Duodenal mucosa (tissue), 2 donors: ENCODE results near the gene HOXC10.

ENCODE experiments used
- H3K27ac ChIP-seq: one replicate; pipeline ENCODE4 v1.7.0; 2013; ENCODE audit warnings: low read depth, low read length
- H3K27me3 ChIP-seq, 2 donors: one replicate each; pipeline ENCODE4 v1.7.0; 2013; ENCODE audit warnings: low read length in 2 of 2, control low read depth in 1 of 2; ENCODE audit not compliant: insufficient read depth in 2 of 2, control insufficient read depth in 1 of 2
- H3K36me3 ChIP-seq, 2 donors: one replicate each; pipeline ENCODE4 v1.7.0; 2013; ENCODE audit warnings: low read length in 2 of 2, control low read depth in 1 of 2; ENCODE audit not compliant: insufficient read depth in 2 of 2, control insufficient read depth in 1 of 2
- H3K4me1 ChIP-seq, 2 donors: one replicate each; pipeline ENCODE4 v1.7.0; 2013; ENCODE audit warnings: low read length in 2 of 2, control low read depth in 1 of 2; ENCODE audit not compliant: insufficient read depth in 2 of 2, control insufficient read depth in 1 of 2
- H3K4me3 ChIP-seq, 2 donors: one replicate each; pipeline ENCODE4 v1.7.0; 2013; ENCODE audit warnings: low read length in 2 of 2, low read depth in 1 of 2
- H3K9ac ChIP-seq, 2 donors: one replicate each; pipeline ENCODE4 v1.7.0; 2013; ENCODE audit warnings: low read length in 2 of 2, low read depth in 1 of 2
- H3K9me3 ChIP-seq, 2 donors: one replicate each; pipeline ENCODE4 v1.7.0; 2013; ENCODE audit warnings: low read length in 2 of 2, control low read depth in 1 of 2; ENCODE audit not compliant: control insufficient read depth in 1 of 2

HOXC10 gene

GRCh38 chr12:54005853-54006558 is 21.1 kb downstream of the HOXC10 start:
- H3K27me3 ChIP-seq, result peaks cover 89 to 93% of the 10 kb centered on the region in 2 donors
- H3K4me1 ChIP-seq, result peaks cover 9 to 13% of the 10 kb centered on the region in 2 donors
- H3K27ac ChIP-seq, result no peak overlapping the region
- H3K4me3 ChIP-seq, result peak overlapping the region; percentile 33 to 57
- peak overlapping the region; percentile 4 to 48 for H3K9ac ChIP-seq
- H3K9me3 ChIP-seq, result no peaks in the 10 kb centered on the region
- H3K36me3 ChIP-seq, result no peaks in the 10 kb centered on the region

DNA sequence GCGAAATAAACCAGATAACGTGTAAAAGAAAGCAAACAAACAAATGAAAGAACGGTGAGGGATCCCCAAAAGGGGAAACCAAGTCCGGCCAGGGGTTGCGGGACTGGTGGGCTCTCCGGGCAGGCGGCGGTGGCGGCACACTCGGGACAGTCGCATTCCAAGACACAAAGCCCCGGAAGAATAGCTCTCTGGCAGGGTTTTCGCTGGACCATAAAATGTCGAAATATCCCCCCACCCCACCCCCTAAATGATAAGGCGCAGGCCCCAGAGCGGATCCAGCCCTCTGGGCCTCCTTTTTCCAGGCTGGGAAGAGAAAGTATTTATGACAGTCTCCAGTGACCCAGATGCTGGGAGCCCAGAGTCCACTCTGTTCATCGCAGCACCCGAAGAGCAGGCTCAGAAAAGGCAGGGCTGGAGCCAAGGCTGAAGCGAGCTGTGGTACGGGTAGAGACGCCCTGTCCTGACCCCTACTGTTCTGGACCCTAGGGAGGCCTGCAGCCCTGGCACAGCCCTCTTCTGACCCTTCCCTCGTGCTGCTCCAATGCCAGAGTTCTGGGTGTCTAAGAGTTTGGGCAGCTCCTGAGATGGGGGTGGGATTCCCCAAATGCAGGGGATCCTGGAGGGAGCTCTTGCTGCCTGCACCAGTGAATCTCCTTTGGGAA is 21.7 kb downstream of the HOXC10 start:
- no peak overlapping the region for H3K27ac ChIP-seq
- peaks cover 9 to 13% of the 10 kb centered on the region in 2 donors for H3K4me1 ChIP-seq
- H3K27me3 ChIP-seq, result peaks cover 88 to 93% of the 10 kb centered on the region in 2 donors
- no peaks in the 10 kb centered on the region for H3K36me3 ChIP-seq
- peak overlapping the region; percentile 4 to 48 for H3K9ac ChIP-seq
- peak overlapping the region; percentile 33 to 57 for H3K4me3 ChIP-seq
- H3K9me3 ChIP-seq, result no peaks in the 10 kb centered on the region

DNA sequence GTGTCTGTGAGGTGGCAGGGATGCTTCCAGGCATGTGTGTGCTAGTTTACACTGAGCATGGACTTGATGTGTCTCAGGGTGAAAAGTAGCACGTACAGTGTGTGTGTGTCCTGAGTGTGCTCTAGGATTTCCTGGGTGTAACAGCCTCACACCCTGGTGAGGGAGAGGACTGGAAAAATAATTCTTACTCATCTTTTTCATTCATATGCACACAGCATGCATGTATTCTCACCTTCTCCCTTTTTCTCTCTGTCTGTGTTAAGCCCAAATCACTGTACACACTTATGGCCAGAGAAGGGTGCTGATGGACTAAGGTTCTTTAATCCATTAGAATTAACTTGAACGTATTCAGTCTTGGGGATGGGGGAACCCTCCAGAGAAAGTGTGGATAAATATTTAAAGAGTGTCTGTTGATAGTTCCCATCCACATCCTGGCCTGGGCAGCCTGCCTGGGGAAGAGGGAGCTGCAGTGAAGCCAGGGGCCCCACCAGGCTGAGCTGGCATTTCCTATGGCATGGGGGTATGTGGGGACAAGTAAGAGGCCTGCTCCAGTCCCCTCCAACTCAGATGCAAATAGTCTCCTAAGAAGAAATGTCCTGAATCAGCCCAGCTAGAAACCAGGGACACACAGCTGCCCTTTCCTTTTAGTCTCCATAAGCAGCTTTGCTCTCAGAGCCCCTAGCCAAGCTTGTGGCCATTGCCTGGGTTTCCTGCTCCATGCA is 22.8 kb downstream of the HOXC10 start:
- Histone ChIP-seq H3K9ac (no peak overlapping the region), H3K27ac (no peak overlapping the region), H3K27me3 (peaks cover 85 to 89% of the 10 kb centered on the region in 2 donors), H3K36me3 (no peaks in the 10 kb centered on the region), H3K4me3 (no peak overlapping the region), H3K9me3 (no peaks in the 10 kb centered on the region), H3K4me1 (peaks cover 9 to 13% of the 10 kb centered on the region in 2 donors)

- Histone ChIP-seq H3K4me3 (no peak overlapping the region), H3K27me3 (peaks cover 85 to 89% of the 10 kb centered on the region in 2 donors), H3K9ac (no peak overlapping the region), H3K36me3 (no peaks in the 10 kb centered on the region), H3K4me1 (peaks cover 9 to 13% of the 10 kb centered on the region in 2 donors), H3K27ac (no peak overlapping the region), H3K9me3 (no peaks in the 10 kb centered on the region)
Observed at GRCh38 chr12:54008260-54008552, 23.3 kb downstream of the HOXC10 start.

DNA sequence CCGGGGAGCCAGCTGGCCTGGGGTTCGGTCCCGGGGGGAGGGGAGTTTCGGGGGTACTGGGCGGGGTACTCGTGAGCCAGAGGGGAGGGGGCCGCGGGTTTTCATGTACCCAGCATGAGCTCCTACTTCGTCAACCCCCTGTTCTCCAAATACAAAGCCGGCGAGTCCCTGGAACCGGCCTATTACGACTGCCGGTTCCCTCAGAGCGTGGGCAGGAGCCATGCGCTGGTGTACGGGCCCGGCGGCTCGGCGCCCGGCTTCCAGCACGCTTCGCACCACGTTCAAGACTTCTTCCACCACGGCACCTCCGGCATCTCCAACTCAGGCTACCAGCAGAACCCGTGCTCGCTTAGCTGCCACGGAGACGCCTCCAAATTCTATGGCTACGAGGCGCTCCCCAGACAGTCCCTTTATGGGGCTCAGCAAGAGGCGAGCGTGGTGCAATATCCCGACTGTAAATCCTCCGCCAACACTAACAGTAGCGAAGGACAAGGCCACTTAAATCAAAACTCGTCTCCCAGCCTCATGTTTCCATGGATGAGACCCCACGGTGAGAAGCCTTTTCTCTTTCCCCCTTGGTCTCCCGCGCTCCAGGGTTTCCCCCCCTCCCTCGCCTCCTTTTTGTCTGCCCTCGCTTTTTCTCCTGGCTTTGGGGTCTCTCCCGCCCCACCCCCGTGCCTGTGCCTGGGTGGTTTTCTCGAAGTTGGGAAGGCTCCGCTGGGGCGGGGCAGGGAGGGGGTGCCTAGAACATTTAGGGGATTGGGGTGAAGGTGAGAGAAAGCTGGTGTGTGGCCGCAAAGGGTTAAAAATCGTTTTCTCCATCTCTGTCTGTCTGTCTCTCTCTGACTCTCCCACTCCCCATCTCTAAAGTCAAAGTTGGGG is 24.5 kb downstream of the HOXC10 start:
- Histone ChIP-seq H3K9me3 (no peaks in the 10 kb centered on the region), H3K36me3 (no peaks in the 10 kb centered on the region), H3K27ac (no peak overlapping the region), H3K4me3 (peak overlapping the region in 1 of 2 donors; percentile 43), H3K27me3 (peaks cover 87 to 90% of the 10 kb centered on the region in 2 donors), H3K9ac (no peak overlapping the region), H3K4me1 (peaks cover 9 to 13% of the 10 kb centered on the region in 2 donors)

DNA sequence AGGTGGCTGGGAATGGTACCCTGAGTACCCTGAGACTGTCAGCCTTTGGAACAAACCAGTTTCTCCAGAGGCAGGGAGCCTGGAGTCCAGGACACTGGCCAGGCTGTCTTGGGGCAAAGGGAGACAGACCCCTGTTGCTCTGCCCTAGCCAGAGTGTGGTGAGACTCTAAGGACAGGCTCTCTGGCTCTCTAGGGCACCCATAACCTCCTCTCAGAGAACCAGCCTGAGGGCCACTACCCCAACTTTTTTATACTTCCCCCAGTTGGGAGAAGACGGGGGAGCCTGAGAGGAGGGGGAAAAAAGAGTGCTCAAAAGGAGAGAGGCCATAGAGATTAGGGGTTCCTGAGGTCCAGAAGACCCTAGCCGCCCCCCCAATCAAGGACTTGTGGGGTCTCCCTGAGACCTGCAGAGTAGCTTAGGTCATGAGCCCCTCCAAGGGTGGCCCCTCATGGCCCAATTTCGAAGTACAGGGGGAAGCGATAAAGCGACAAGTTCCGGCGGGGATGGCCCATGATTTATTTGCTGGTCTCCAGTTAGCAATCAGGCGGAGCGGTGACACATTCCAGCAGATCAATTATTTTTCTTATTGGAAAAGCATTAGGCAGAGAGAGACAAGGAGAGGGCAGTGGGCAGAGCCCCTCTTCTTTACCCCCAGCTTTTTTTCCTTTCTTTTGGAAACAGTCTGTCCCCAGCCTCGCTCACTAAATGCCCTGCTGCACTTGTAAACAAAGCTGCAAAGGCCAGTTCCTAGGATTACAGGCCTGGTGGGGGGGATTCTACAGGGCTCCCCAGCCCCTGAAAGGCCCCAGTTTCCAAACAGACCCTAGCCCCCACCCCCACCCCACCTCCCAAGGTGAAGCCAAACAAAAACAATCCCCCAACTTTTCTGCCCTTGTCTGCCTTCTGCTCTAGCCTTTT is 25.4 kb downstream of the HOXC10 start:
- H3K9me3 ChIP-seq, result no peaks in the 10 kb centered on the region
- no peak overlapping the region for H3K27ac ChIP-seq
- no peak overlapping the region for H3K4me3 ChIP-seq
- H3K9ac ChIP-seq, result no peak overlapping the region
- H3K27me3 ChIP-seq, result peaks cover 86 to 90% of the 10 kb centered on the region in 2 donors
- no peaks in the 10 kb centered on the region for H3K36me3 ChIP-seq
- H3K4me1 ChIP-seq, result peaks cover 9 to 13% of the 10 kb centered on the region in 2 donors

DNA sequence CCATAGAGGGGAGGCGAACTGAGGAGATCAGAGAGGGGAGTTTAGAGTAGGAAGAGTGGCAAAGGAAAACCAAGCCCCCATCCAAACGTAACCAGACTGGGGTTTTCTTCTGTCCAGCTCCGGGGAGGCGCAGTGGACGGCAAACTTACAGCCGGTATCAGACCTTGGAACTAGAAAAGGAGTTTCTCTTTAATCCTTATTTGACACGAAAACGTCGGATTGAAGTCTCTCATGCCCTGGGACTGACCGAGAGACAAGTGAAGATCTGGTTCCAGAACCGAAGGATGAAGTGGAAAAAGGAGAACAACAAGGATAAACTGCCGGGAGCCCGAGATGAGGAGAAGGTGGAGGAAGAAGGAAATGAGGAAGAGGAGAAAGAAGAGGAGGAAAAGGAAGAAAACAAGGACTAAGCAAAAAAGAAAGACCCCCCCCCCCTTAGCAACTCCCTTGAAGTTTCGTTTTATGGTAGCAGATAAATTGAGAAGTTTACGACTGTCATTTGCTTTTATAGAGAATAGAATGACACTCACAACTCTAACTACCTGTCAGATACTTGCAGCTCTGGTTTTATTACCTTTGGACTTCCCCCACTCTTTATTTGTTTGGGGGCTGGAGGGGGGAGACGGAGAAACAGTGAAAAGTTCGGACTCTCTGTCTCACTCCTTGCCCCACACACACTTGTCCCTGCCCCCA is 26.2 kb downstream of the HOXC10 start:
- H3K27me3 ChIP-seq, result peaks cover 88 to 91% of the 10 kb centered on the region in 2 donors
- peaks cover 8 to 13% of the 10 kb centered on the region in 2 donors for H3K4me1 ChIP-seq
- H3K27ac ChIP-seq, result no peak overlapping the region
- H3K9me3 ChIP-seq, result no peaks in the 10 kb centered on the region
- no peak overlapping the region for H3K9ac ChIP-seq
- no peaks in the 10 kb centered on the region for H3K36me3 ChIP-seq
- no peak overlapping the region for H3K4me3 ChIP-seq

- Histone ChIP-seq H3K4me3 (no peak overlapping the region), H3K36me3 (no peaks in the 10 kb centered on the region), H3K9me3 (no peaks in the 10 kb centered on the region), H3K27ac (no peak overlapping the region), H3K27me3 (peaks cover 83 to 90% of the 10 kb centered on the region in 2 donors), H3K4me1 (peaks cover under 1 to 5% of the 10 kb centered on the region in 2 donors), H3K9ac (no peak overlapping the region)
Observed at GRCh38 chr12:54011665-54012532, 27.0 kb downstream of the HOXC10 start.
